Right atrium auricular region (tissue), 2 donors: ENCODE data around the gene ZNF253. TPM values are rescaled to one million over a fixed set of nuclear protein-coding genes. Genes with fewer than 3 reads are reported as not detected.
"Not testable (repeated sequence)": the region's sequence is repeated elsewhere in the genome, so short reads cannot be mapped to it uniquely, and the experiment has no call there.

Source experiments
- DNase-seq: peaks from one replicate; pipeline ENCODE4 v3.0.0-alpha.2; 2019; ENCODE audit warnings: low spot score
- H3K27ac ChIP-seq, 2 donors: fragments of 200-600 bp; sonication (generic); 1 replicate in 1 of 2; 2 replicates in 1 of 2; pipeline ENCODE4 v1.5.1; 2016 to 2019
- H3K27me3 ChIP-seq, 2 donors: fragments of 200-600 bp; sonication (generic); one replicate each; pipeline versions ENCODE4 v1.5.1 to v1.6.0; 2017 to 2019
- H3K36me3 ChIP-seq: fragments of 200-600 bp; sonication (generic); one replicate; pipeline ENCODE4 v1.5.1; 2016
- H3K4me1 ChIP-seq, 2 donors: fragments of 200-600 bp; sonication (generic); one replicate each; pipeline versions ENCODE4 v1.5.1 to v1.6.0; 2017 to 2019
- H3K4me3 ChIP-seq, 2 donors: fragments of 200-600 bp; sonication (generic); 1 replicate in 1 of 2; 2 replicates in 1 of 2; pipeline ENCODE4 v1.5.1; 2017 to 2019; ENCODE audit warnings: mild to moderate bottlenecking in 1 of 2, moderate library complexity in 1 of 2
- H3K9me3 ChIP-seq, 2 donors: fragments of 200-600 bp; sonication (generic); one replicate each; pipeline ENCODE4 v1.5.1; 2019
- total RNA-seq, 2 donors: library from RNA; depleted of rRNA; stranded (reverse); fragments of >200 nt; gene quantifications; one replicate each; pipeline ENCODE4 v1.1.0, GENCODE V29; 2016
- TF ChIP-seq, protein P1 (sequence below), 2 donors: fragments of 200-600 bp; sonication (generic); IDR thresholded peaks; one replicate each; pipeline ENCODE4 v1.5.1; 2019; ENCODE audit warnings: antibody characterized with exemption in 2 of 2

Gene ZNF253
- total RNA-seq, 2 donors from 2014 or later, result 5.0 to 6.6 TPM

DNA sequence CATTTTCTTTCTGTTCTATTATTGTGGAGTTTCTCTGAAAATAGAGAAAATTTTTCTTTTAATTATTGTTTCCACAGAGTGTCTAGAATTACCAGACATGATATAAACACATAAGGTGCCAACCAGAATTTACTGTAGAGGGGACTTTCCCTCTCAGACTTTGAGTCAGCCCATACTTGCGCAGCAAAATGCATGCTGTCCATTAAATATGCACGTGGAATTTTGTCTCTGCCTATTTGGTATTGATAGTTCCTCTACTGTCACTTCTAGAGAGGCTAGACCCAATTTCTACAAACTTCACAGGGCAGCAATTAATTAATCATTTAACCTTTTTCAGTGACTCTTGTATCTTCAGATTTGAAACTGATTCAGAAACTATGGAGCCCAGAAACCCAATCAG lies 44.0 kb downstream of the ZNF253 start:
- Histone ChIP-seq H3K9me3 (no peaks in the 10 kb centered on the region), H3K27ac (no peak overlapping the region), H3K4me1 (no peaks in the 10 kb centered on the region), H3K36me3 (no peaks in the 10 kb centered on the region), H3K27me3 (peaks cover 0 to 3% of the 10 kb centered on the region in 2 donors), H3K4me3 (no peak overlapping the region)
- TF ChIP-seq, protein P1, sequence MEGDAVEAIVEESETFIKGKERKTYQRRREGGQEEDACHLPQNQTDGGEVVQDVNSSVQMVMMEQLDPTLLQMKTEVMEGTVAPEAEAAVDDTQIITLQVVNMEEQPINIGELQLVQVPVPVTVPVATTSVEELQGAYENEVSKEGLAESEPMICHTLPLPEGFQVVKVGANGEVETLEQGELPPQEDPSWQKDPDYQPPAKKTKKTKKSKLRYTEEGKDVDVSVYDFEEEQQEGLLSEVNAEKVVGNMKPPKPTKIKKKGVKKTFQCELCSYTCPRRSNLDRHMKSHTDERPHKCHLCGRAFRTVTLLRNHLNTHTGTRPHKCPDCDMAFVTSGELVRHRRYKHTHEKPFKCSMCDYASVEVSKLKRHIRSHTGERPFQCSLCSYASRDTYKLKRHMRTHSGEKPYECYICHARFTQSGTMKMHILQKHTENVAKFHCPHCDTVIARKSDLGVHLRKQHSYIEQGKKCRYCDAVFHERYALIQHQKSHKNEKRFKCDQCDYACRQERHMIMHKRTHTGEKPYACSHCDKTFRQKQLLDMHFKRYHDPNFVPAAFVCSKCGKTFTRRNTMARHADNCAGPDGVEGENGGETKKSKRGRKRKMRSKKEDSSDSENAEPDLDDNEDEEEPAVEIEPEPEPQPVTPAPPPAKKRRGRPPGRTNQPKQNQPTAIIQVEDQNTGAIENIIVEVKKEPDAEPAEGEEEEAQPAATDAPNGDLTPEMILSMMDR (IDR thresholded peaks at IDR 0.05), result no peak
- no peak for DNase-seq

DNA sequence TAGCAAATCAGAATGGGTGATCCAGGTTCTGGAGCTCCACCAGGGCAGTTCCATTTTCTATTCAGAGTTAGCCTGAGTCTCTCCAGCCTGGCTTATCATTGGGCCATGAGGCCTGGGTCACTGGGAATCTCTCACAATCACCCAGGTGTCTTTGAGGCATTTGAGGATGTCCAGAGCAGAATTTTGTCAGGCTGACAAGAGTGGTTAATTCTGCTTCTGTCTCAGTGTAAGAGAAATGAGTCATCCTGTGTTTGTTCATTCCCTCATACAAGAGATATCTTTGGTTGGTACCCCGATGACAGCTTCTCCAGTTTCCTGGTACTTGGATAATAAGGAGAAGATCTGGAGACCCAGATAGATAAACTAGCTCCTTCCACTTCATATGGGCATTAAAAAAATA lies 45.5 kb downstream of the ZNF253 start:
- TF ChIP-seq, protein P1 (IDR thresholded peaks at IDR 0.05), result no peak
- Histone ChIP-seq H3K27ac (no peak overlapping the region), H3K4me3 (no peak overlapping the region), H3K27me3 (peaks cover 0 to 3% of the 10 kb centered on the region in 2 donors), H3K9me3 (no peaks in the 10 kb centered on the region), H3K36me3 (no peaks in the 10 kb centered on the region), H3K4me1 (no peaks in the 10 kb centered on the region)
- no peak for DNase-seq

GRCh38 chr19:19914596-19914995 lies 48.9 kb downstream of the ZNF253 start:
- TF ChIP-seq, protein P1 (IDR thresholded peaks at IDR 0.05), result no peak
- no peak for DNase-seq
- H3K9me3 ChIP-seq, result no peaks in the 10 kb centered on the region

GRCh38 chr19:19930417-19930816 lies 64.7 kb downstream of the ZNF253 start:
- not testable (repeated sequence) for H3K4me1 ChIP-seq, H3K4me3 ChIP-seq, H3K27ac ChIP-seq, H3K27me3 ChIP-seq
- Histone ChIP-seq H3K9me3 (peaks cover 0 to 45% of the 10 kb centered on the region in 2 donors), H3K36me3 (peaks cover 16% of the 10 kb centered on the region)
- DNase-seq, result peak; percentile 67
- TF ChIP-seq, protein P1 (IDR thresholded peaks at IDR 0.05), result peak; percentile 42 to 65

More at GRCh38 chr19:19914596-19914995, 48.9 kb downstream of the ZNF253 start:
- no peaks in the 10 kb centered on the region for H3K4me1 ChIP-seq
- H3K27ac ChIP-seq, result no peak overlapping the region
- H3K4me3 ChIP-seq, result no peak overlapping the region
- peaks cover 0 to 3% of the 10 kb centered on the region in 2 donors for H3K27me3 ChIP-seq
- H3K36me3 ChIP-seq, result no peaks in the 10 kb centered on the region

DNA sequence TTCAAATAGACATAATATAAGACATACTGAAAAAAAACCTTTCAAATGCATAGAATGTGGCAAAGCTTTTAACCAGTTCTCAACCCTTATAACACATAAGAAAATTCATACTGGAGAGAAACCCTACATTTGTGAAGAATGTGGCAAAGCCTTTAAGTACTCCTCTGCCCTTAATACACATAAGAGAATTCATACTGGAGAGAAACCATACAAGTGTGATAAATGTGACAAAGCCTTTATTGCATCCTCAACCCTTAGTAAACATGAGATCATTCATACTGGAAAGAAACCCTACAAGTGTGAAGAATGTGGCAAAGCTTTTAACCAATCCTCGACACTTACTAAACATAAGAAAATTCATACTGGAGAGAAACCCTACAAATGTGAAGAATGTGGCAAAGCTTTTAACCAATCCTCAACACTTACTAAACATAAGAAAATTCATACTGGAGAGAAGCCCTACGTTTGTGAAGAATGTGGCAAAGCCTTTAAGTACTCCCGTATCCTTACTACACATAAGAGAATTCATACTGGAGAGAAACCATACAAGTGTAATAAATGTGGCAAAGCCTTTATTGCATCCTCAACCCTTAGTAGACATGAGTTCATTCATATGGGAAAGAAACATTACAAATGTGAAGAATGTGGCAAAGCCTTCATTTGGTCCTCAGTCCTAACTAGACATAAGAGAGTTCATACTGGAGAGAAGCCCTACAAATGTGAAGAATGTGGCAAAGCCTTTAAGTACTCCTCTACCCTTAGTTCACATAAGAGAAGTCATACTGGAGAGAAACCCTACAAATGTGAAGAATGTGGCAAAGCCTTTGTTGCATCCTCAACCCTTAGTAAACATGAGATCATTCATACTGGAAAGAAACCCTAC lies 68.0 kb downstream of the ZNF253 start:
- not testable (repeated sequence) for H3K27ac ChIP-seq, H3K4me3 ChIP-seq, H3K27me3 ChIP-seq, DNase-seq, H3K4me1 ChIP-seq
- peaks cover 0 to 62% of the 10 kb centered on the region in 2 donors for H3K9me3 ChIP-seq
- H3K36me3 ChIP-seq, result peaks cover 16% of the 10 kb centered on the region

DNA sequence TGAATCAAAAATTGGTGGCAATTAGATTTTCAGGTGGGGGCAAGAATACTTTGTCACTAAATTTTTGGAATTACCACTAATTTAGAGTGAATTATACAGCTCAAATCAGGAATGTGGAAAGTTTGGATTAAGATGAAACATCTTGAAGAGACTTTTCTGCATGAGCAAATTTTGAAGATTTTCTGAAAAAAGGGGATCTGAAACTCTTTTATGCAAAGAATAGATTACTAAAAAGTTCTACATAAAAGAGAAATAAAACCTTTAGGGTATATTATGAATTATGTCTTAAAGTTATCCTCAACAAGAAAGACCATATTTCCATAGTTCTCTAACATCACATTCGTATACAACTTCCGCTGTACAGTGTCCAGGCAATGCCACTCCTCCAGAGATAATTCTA lies 71.7 kb downstream of the ZNF253 start:
- Histone ChIP-seq H3K27me3 (no peaks in the 10 kb centered on the region), H3K27ac (no peak overlapping the region), H3K4me1 (no peaks in the 10 kb centered on the region), H3K4me3 (no peak overlapping the region), H3K36me3 (peaks cover 10% of the 10 kb centered on the region), H3K9me3 (peaks cover 0 to 48% of the 10 kb centered on the region in 2 donors)
- TF ChIP-seq, protein P1 (IDR thresholded peaks at IDR 0.05), result no peak
- no peak for DNase-seq
